ENCODE measurements around the gene CNTN5. TPM values are rescaled to one million over a fixed set of nuclear protein-coding genes. Genes with fewer than 3 reads are reported as not detected.

The CNTN5 gene
- total and polyA plus RNA-seq, 10 of the 15 experiments (the other 5 are each of a cell fraction or from before 2014, with no cell fraction given): 0.01 TPM; not detected in 9

GRCh38 chr11:99366546-99366945 lies 345.8 kb downstream of the CNTN5 start (continued):
- TF ChIP-seq BCLAF1 (IDR thresholded peaks at IDR 0.05): no peak

DNA sequence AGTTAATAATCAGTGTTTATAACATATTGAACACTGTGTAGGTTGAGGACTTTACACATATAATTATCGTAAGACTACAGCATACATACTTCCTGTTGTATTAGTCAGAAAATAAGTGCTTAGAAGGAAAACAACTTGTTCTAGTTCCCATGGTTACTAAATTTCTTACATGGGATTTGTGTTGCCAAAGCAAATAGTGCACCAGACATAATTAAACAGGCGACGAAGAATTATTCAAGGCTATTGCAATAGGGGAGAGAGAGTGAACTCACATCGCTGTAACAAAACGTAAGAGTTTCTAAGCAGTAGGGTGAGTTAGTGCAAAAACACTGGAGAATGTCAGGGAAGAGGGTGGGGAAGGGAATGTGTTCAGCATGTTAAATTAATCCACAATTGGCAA lies 347.8 kb downstream of the CNTN5 start:
- DNase-seq (ENCODE audit: low read depth, low spot score) (no peak), ATAC-seq (no peak), FAIRE-seq (no peak)
- TF ChIP-seq BRCA1 (IDR thresholded peaks at IDR 0.05; ENCODE audit: low read depth, low read length) (no peak), MTA2 (IDR thresholded peaks at IDR 0.05; ENCODE audit: low read depth) (no peak), YBX1 (IDR thresholded peaks at IDR 0.05) (no peak), RB1 (IDR thresholded peaks at IDR 0.05; ENCODE audit: borderline replicate concordance) (no peak), DPF2 (IDR thresholded peaks at IDR 0.05) (no peak), TCF12 (IDR thresholded peaks at IDR 0.05; ENCODE audit: low read depth, low read length) (no peak), ZNF274 (IDR thresholded peaks at IDR 0.05; ENCODE audit: insufficient read depth, insufficient read length) (no peak), SUPT20H (IDR thresholded peaks at IDR 0.05; ENCODE audit: borderline replicate concordance, control insufficient read depth, low read depth, low read length) (no peak), NR2F1 (conservative IDR thresholded peaks at IDR 0.05) (no peak)
- Histone ChIP-seq H3K9ac (ENCODE audit: control insufficient read depth, insufficient read depth, low read length) (no peak overlapping the region), H3K27me3 (replicated peaks in 1 of 2; ENCODE audit: control insufficient read depth in 2 of 2, insufficient read depth in 2 of 2, low read length in 1 of 2) (no peaks in the 10 kb centered on the region; a peak in 1 of 4 replicates), H3K79me2 (ENCODE audit: control insufficient read depth, insufficient read depth, low read length) (no peaks in the 10 kb centered on the region), H3K27ac (ENCODE audit: control insufficient read depth, insufficient read depth) (no peak overlapping the region), H3K4me2 (ENCODE audit: control insufficient read depth, insufficient read depth) (no peak overlapping the region), H2AFZ (ENCODE audit: control insufficient read depth, low read depth, low read length) (no peak overlapping the region), H4K20me1 (ENCODE audit: control insufficient read depth, insufficient read depth) (no peaks in the 10 kb centered on the region), H3K4me1 (ENCODE audit: control insufficient read depth, insufficient read depth, low read length) (no peaks in the 10 kb centered on the region), H3K9me3 (replicated peaks; ENCODE audit: control insufficient read depth, insufficient read depth, low read length) (no peaks in the 10 kb centered on the region), H3K36me3 (ENCODE audit: control insufficient read depth in 2 of 2, insufficient read depth in 2 of 2, low read length in 1 of 2) (no peaks in the 10 kb centered on the region), H3K4me3 (no peak overlapping the region)
- ChIA-PET SMC1A (ENCODE audit: uncharacterized antibody, unreplicated experiment) (no interaction called here), POLR2A (no interaction called here), RAD21 (ENCODE audit: unreplicated experiment) (no interaction called here), CTCF (no interaction called here)
- intact Hi-C loops (cut with micrococcal nuclease; ENCODE audit: unreplicated experiment) (no loop called here), in situ Hi-C loops (cut with MboI) (no loop called here)
- BruUV-seq (replicated peaks): no TSS peak
- WGBS (ENCODE audit: insufficient coverage, insufficient replicate concordance, low lambda C conversion rate, missing lambda C conversion rate): 74% methylated on average over 5 of the region's 5 CpGs
